Naive thymus-derived CD8-positive, alpha-beta T cell (primary cell): Measurements from ENCODE around the gene KNDC1. TPM values are rescaled to one million over a fixed set of nuclear protein-coding genes. Genes with fewer than 3 reads are reported as not detected.
"Not testable (repeated sequence)": the region's sequence is repeated elsewhere in the genome, so short reads cannot be mapped to it uniquely, and the experiment has no call there.

ENCODE experiments used
- ATAC-seq, 2 donors: fragments of 150-1000 bp; cut with Tn5 transposase in 1 of 2; sonication (Bioruptor Pico), chemical (Tn5 transposase) in 1 of 2; 1 replicate in 1 of 2; 2 replicates in 1 of 2; pipeline ENCODE4 v1.10.0; 2021; ENCODE audit warnings: mild to moderate bottlenecking in 2 of 2, moderate library complexity in 2 of 2
- POLR2A ChIA-PET: fragments of 350-600 bp; sonication (Branson Sonifier 250); formaldehyde crosslinking; loops from one replicate; lab custom pipeline; 2021; ENCODE audit warnings: antibody characterized with exemption; lab: Charles Lee
- DNase-seq, 10 donors: peaks; one replicate each; pipeline versions ENCODE4 v3.0.0 to v3.0.0-alpha.2; 2020 to 2022
- H3K27ac Mint-ChIP-seq, 10 donors: one replicate each; pipeline ENCODE4 v1.8.0; 2020 to 2022; ENCODE audit warnings: mild to moderate bottlenecking in 10 of 10, mixed read lengths in 10 of 10, moderate library complexity in 4 of 10, inconsistent platforms in 1 of 10
- H3K27me3 Mint-ChIP-seq, 5 donors: one replicate each; pipeline ENCODE4 v1.8.0; 2021 to 2022; ENCODE audit warnings: mixed read lengths in 5 of 5
- H3K36me3 Mint-ChIP-seq, 3 donors: one replicate each; pipeline ENCODE4 v1.8.0; 2020 to 2022; ENCODE audit warnings: mixed read lengths in 3 of 3, mild to moderate bottlenecking in 2 of 3, inconsistent platforms in 1 of 3
- H3K4me1 Mint-ChIP-seq, 4 donors: one replicate each; pipeline ENCODE4 v1.8.0; 2021 to 2022; ENCODE audit warnings: mixed read lengths in 4 of 4
- H3K4me3 Mint-ChIP-seq, 10 donors: one replicate each; pipeline ENCODE4 v1.8.0; 2020 to 2022; ENCODE audit warnings: mild to moderate bottlenecking in 10 of 10, mixed read lengths in 10 of 10, moderate library complexity in 6 of 10, inconsistent platforms in 1 of 10
- H3K9me3 Mint-ChIP-seq, 9 donors: one replicate each; pipeline ENCODE4 v1.8.0; 2020 to 2022; ENCODE audit warnings: mixed read lengths in 9 of 9, mild to moderate bottlenecking in 3 of 9, inconsistent platforms in 1 of 9, moderate library complexity in 1 of 9
- polyA plus RNA-seq, 3 donors: library from polyadenylated mRNA; unstranded; fragments of 300-500 nt; fragmentation: Illumina TruSeq; gene quantifications; one replicate each; pipeline ENCODE4 v1.2.3, GENCODE V29; 2021
- total RNA-seq, 8 experiments: library from RNA in 2 of 8; stranded (reverse) in 2 of 8; gene quantifications; one replicate each; pipeline ENCODE4 v1.2.3 and lab custom pipeline; 2021 to 2026

The KNDC1 gene
- total and polyA plus RNA-seq, 5 experiments from 2014 or later = 0.49 TPM; not detected in 4

DNA sequence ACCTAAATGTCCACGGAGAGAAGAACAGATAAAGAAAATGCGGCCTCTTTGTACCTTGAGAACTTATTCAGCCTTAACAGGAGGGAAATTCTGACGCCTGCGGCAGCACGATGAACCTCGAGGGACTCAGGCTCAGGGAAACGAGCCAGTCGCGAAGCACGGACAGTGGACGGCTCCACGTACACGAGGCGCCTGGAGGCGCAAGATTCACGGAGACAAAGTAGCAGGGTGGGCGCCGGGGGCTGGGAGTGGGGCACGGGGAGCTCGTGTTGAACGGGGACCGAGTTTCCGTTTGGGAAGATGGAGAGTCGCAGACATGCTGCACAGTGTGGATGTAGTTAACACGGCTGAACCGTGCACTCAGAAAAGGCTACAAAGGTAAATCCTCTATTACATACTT is 56.8 kb downstream of the KNDC1 start:
- Mint-ChIP-seq H3K4me3 (no peak overlapping the region), H3K27me3 (peaks cover 4 to 29% (median 19%) of the 10 kb centered on the region in 5 donors), H3K9me3 (no peaks in the 10 kb centered on the region), H3K4me1 (no peaks in the 10 kb centered on the region), H3K36me3 (no peaks in the 10 kb centered on the region), H3K27ac (no peak overlapping the region)
- ATAC-seq = no peak
- POLR2A ChIA-PET = no interaction called here
- DNase-seq = peak in 1 of 10 donors; percentile 1

DNA sequence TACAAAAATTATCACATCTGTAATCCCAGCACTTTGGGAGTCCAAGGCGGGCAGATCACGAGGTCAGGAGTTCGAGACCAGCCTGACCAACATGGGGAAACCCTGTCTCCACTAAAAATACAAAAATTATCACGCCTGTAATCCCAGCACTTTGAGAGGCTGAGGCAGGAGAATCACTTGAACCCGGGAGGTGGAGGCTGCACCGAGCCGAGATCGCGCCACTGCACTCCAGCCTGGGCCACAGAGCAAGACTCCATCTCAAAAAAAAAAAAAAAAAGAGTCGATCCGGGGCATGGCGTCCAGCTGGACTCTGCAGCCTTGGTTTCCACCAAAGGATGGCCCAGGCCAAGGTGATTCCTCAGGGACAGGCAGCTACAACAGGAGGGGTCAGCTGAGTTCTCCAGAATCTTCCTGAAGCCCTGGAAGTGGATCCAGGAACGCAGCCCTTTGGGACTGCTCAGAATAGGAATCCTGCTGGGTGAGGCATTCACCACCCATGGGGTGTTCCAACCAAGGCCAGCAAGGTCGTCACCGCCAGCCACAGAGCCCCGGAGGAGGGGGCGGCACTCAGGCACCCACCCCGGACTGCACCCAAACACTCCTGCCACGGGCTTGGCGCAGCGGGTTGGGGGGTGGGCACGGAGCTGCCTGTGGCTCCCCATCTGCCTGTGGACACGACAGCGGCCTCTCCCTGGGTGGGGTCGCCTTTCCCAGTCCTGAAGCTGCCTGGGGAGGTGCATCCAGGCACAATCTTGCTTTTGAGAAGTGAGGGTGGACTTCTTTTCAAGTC is 58.0 kb downstream of the KNDC1 start:
- peak overlapping the region in 1 of 10 donors; percentile 41 for H3K4me3 Mint-ChIP-seq
- no peaks in the 10 kb centered on the region for H3K36me3 Mint-ChIP-seq
- DNase-seq = no peak
- ATAC-seq = no peak
- H3K9me3 Mint-ChIP-seq = no peaks in the 10 kb centered on the region
- H3K4me1 Mint-ChIP-seq = no peaks in the 10 kb centered on the region
- H3K27ac Mint-ChIP-seq = peak overlapping the region in 1 of 10 donors; percentile 13
- POLR2A ChIA-PET = no interaction called here
- peaks cover 4 to 29% (median 11%) of the 10 kb centered on the region in 5 donors for H3K27me3 Mint-ChIP-seq

DNA sequence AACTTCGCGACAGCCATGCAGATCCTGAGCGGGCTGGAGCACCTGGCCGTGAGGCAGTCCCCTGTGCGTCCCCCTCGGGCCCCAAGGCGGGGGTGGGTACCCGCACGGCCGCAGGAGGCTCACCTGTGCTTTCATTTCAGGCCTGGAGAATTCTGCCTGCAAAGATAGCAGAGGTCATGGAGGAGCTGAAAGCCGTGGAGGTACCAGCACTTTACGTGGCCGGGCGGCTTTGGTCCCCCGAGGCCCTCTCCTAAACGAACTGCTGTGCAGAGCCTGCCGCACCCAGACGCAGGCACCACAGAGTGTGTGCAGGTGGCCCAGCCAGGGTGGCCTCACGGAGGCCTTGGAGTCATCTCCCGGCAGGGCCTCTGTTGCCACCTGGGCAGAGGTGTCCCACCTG is 58.9 kb downstream of the KNDC1 start:
- POLR2A ChIA-PET = no interaction called here
- Mint-ChIP-seq H3K9me3 (no peaks in the 10 kb centered on the region), H3K27me3 (peaks cover 4 to 29% (median 14%) of the 10 kb centered on the region in 5 donors), H3K27ac (no peak overlapping the region), H3K36me3 (no peaks in the 10 kb centered on the region), H3K4me3 (no peak overlapping the region), H3K4me1 (no peaks in the 10 kb centered on the region)
- ATAC-seq = no peak
- DNase-seq = no peak

DNA sequence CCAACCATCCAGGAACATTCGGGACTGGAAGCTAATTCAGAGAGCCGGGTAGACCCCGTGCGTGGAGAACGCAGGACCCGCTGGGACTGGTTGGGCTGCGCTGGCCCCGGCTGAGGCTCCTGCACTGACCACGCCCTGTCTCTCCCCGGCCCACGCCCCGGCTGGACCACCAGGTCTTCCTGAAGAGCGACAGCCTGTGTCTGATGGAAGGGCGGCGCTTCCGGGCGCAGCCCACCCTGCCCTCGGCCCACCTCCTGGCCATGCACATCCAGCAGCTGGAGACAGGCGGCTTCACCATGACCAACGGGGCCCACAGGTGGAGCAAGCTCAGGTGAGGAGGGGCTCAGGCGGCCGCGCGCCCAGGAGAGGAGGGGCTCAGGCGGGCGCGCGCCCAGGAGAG is 59.8 kb downstream of the KNDC1 start:
- Mint-ChIP-seq H3K9me3 (no peaks in the 10 kb centered on the region), H3K36me3 (no peaks in the 10 kb centered on the region), H3K27ac (no peak overlapping the region), H3K27me3 (peaks cover 4 to 36% (median 18%) of the 10 kb centered on the region in 5 donors), H3K4me1 (no peaks in the 10 kb centered on the region), H3K4me3 (no peak overlapping the region)
- POLR2A ChIA-PET = no interaction called here
- no peak for ATAC-seq
- no peak for DNase-seq

DNA sequence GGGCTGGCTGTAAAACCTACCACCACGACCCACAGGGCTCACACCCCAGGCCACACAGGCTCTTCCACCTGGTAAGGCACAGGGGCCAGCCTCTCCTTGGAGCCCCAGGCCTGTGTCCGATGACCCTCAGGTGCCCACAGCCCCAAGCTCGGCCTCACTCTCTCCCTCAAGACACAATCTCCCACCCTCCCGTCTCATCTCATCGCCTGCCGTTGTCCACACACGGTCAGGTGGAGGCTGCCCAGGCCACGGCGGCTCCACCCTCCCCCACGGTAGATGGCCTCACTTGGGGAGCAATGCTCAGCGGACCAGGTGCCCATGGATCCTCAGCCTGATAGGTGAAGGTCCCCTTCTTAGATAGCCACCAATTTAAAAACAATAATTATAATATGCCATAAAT is 61.3 kb downstream of the KNDC1 start:
- DNase-seq (no peak), ATAC-seq (no peak)
- Mint-ChIP-seq H3K4me3 (no peak overlapping the region), H3K9me3 (no peaks in the 10 kb centered on the region), H3K4me1 (peaks cover 0 to 8% (median 3%) of the 10 kb centered on the region in 4 donors), H3K27ac (no peak overlapping the region), H3K27me3 (peaks cover 4 to 44% (median 18%) of the 10 kb centered on the region in 5 donors), H3K36me3 (no peaks in the 10 kb centered on the region)
- POLR2A ChIA-PET = no interaction called here

DNA sequence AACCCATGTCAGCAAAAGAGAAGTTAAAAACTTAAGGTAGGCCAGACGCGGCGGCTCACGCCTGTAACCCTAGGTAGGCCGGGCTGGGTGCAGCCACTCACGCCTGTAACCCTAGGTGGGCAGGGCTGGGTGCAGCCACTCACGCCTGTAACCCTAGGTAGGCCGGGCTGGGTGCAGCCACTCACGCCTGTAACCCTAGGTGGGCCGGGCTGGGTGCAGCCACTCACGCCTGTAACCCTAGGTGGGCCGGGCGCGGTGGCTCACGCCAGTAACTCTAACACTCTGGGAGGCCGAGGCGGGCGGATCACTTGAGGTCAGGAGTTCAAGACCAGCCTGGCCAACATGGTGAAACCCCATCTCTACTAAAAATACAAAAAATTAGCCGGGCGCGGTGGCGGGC is 61.7 kb downstream of the KNDC1 start:
- peaks cover 3 to 48% (median 22%) of the 10 kb centered on the region in 5 donors for H3K27me3 Mint-ChIP-seq
- H3K27ac Mint-ChIP-seq, H3K4me1 Mint-ChIP-seq, H3K36me3 Mint-ChIP-seq, ATAC-seq, POLR2A ChIA-PET, H3K9me3 Mint-ChIP-seq, H3K4me3 Mint-ChIP-seq, DNase-seq: not testable (repeated sequence)

DNA sequence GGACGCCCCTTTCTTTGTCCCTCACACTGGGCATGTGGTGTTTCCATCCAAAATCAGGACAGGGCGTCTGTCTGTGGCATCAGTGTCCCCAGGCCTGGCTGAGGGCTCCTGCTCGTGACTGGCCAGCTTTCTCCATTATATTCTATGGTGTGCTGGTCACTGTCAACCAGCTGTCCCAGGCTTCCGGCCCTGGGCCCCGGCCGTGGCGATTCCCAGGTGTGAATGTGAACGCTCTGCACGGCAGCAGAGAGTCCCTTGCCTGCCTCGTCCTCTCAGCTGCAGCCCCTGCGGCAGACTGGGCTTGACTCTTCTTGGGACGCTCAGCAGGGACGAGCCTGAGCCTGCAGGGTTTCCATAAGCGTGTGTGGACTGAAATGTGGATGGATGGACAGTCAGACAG is 64.1 kb downstream of the KNDC1 start:
- Mint-ChIP-seq H3K27me3 (peaks cover 8 to 52% (median 28%) of the 10 kb centered on the region in 5 donors), H3K4me1 (peaks cover 0 to 14% (median 7%) of the 10 kb centered on the region in 4 donors), H3K4me3 (no peak overlapping the region), H3K9me3 (no peaks in the 10 kb centered on the region), H3K36me3 (no peaks in the 10 kb centered on the region), H3K27ac (no peak overlapping the region)
- DNase-seq (no peak), ATAC-seq (no peak)
- POLR2A ChIA-PET = no interaction called here

DNA sequence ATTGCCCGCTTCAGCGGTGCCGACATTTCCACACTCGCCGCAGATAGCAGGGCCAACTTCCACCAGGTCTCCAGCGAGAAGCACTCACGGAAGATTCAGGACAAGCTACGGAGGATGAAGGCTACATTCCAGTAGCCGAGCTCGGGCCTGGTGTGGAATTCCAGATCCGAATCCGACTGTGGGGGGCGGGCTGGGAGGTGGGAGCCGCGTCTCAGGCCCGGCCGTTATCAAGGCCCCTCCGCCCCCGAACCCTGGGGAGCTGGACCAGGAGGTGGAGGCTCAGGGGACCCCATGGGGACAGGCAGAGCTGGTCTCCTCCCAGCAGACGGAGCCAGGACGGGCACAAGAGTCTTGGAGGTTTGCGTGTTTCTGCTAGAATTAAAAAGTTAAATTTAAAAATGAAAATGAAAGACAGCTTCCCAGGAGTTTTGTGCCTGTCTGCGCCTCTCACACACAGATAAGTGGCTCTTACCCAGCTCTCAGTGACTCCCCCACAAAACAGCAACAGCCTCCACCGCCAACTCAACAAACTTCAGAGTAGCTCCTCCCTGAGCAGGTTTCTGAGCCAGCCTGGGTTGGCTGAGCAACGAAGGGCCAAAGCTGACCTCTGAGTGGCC is 64.8 kb downstream of the KNDC1 start:
- peaks cover 2 to 18% (median 12%) of the 10 kb centered on the region in 4 donors for H3K4me1 Mint-ChIP-seq
- peaks cover 11 to 57% (median 33%) of the 10 kb centered on the region in 5 donors for H3K27me3 Mint-ChIP-seq
- POLR2A ChIA-PET = no interaction called here
- no peak for ATAC-seq
- H3K9me3 Mint-ChIP-seq = no peaks in the 10 kb centered on the region
- no peaks in the 10 kb centered on the region for H3K36me3 Mint-ChIP-seq
- H3K4me3 Mint-ChIP-seq = no peak overlapping the region
- DNase-seq = no peak
- H3K27ac Mint-ChIP-seq = no peak overlapping the region

DNA sequence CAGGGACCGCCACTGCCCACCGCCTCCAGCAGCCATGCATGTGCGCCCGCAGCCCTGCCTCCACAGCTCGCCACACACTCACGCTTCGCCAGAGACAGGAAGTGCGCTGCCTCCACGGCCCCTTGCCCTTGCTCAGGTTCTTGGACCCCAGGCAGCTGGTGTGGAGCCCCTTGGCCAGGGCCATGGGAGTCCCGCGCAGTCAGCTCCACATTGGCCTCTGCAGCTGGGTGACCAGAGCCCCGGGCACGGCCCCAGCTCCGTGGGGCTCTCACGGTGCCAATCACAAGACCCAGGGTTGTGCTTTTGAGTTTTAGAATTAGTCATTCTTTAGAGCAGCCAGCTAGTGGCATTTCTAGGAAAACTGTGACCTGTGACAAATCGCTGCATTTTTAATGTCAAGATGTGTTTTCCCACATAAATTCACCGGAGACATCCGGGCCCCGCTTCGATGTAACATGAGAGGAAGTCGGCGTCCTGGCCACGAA is 65.7 kb downstream of the KNDC1 start:
- Mint-ChIP-seq H3K27me3 (peaks cover 11 to 57% (median 33%) of the 10 kb centered on the region in 5 donors), H3K4me1 (peaks cover 2 to 18% (median 12%) of the 10 kb centered on the region in 4 donors), H3K27ac (no peak overlapping the region), H3K4me3 (no peak overlapping the region), H3K36me3 (no peaks in the 10 kb centered on the region), H3K9me3 (no peaks in the 10 kb centered on the region)
- ATAC-seq (no peak), DNase-seq (no peak)
- POLR2A ChIA-PET = no interaction called here

DNA sequence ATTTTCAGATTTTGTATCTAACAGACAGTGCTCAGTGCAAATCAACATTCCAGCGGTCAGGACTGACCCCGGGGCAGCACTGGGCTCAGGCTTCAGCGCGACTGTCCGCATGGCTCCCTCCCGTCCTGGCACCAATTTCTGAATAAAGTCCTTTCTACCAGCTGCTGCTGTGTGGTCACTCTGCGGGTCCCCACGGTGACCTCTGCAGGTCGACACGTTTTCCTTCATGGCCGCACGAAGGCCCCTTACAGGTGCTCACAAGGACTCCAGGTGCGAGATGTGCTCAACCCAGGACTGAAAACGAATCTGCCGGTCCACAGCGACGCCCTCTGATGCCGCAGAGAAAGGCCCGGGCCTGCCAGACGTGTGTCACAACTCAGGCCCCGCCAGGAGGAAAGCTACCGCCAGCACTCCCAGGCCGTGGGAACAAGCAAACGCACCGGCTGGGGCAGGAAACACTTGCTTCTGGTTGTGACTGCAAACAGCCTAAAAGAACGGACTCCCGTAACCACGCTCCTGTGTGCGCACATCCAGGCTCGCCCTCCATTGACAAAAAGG is 66.3 kb downstream of the KNDC1 start:
- POLR2A ChIA-PET = interaction anchor here (0.9 kb wide), 1 partner anchor 14 kb away, joined by 3 read pairs; no protein-coding TSS in a partner anchor
- no peak overlapping the region for H3K4me3 Mint-ChIP-seq
- no peak for DNase-seq
- H3K36me3 Mint-ChIP-seq = no peaks in the 10 kb centered on the region
- no peak overlapping the region for H3K27ac Mint-ChIP-seq
- H3K9me3 Mint-ChIP-seq = no peaks in the 10 kb centered on the region
- no peak for ATAC-seq
- peaks cover 2 to 20% (median 12%) of the 10 kb centered on the region in 4 donors for H3K4me1 Mint-ChIP-seq
- H3K27me3 Mint-ChIP-seq = peaks cover 11 to 54% (median 29%) of the 10 kb centered on the region in 5 donors

DNA sequence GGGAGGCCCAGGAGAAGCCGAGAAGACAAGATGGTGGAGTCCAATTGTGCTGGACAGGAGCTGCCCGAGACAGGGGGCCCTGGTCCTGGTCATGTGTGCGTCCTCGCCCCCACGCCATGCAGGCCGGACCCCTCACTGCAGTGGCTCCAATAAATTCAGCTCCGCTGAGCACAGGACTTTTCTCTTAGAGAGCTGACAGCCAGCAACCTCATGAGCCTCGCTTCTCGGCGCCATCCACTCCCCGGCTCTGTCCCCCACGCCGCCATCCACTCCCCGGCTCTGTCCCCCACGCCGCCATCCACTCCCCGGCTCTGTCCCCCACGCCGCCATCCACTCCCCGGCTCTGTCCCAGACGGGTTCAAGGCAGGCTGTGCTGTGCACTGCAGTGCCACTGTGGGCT is 67.2 kb downstream of the KNDC1 start:
- ATAC-seq (no peak), DNase-seq (no peak)
- Mint-ChIP-seq H3K36me3 (no peaks in the 10 kb centered on the region), H3K27ac (no peak overlapping the region), H3K27me3 (peaks cover 14 to 60% (median 37%) of the 10 kb centered on the region in 5 donors), H3K4me1 (peaks cover 2 to 23% (median 14%) of the 10 kb centered on the region in 4 donors), H3K4me3 (no peak overlapping the region), H3K9me3 (no peaks in the 10 kb centered on the region)
- POLR2A ChIA-PET = interaction anchor here (0.9 kb wide), 1 partner anchor 14 kb away, joined by 3 read pairs; no protein-coding TSS in a partner anchor

DNA sequence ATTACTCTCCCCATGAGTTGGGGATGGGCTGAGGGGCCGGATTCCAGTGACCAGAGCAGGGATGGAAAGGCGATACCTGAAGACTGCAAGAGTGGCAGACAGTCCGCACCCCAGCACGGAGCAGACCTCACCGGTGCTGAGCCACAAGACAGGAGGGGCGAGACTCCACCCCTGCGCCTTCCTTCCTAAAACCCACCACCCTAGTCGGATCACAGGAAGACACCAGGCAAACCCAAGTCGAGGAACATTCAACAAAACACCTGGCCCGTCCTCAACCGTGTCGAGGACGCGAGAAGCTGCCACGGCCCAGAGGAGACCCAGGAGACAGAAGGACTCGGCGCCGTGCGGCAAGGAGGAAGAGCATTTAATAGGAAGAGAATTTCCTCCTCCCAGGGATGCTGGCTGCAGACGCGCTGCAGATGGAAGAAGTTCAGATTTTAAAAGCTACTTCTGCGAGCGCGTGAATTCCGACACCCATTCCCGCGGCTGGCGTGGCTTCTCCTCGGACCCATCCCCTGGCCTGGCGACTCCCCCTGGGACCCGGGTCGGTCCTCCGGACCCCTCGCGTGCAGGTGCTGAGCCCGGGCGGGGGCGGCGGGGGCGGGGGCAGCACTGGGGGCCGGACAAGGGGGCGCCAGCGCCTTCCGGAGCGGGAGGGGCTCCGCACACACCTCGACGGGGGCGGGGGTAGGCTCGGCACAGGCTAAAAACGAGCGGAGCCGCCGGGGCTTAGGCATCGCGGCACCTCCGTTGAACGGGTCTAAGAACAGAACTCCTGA is 69.4 kb downstream of the KNDC1 start:
- Mint-ChIP-seq H3K9me3 (no peaks in the 10 kb centered on the region), H3K36me3 (no peaks in the 10 kb centered on the region), H3K27me3 (peaks cover 20 to 73% (median 42%) of the 10 kb centered on the region in 5 donors), H3K4me1 (peaks cover 2 to 23% (median 14%) of the 10 kb centered on the region in 4 donors), H3K27ac (peak overlapping the region in 1 of 10 donors; percentile 66), H3K4me3 (peak overlapping the region in 9 of 10 donors; percentile 40 to 74 (median 69))
- DNase-seq (no peak), ATAC-seq (no peak)
- POLR2A ChIA-PET = no interaction called here
